Trophoblast cell (in vitro differentiated cells and primary cell): Measurements from ENCODE around the gene RFX2.
"Not testable (repeated sequence)": the region's sequence is repeated elsewhere in the genome, so short reads cannot be mapped to it uniquely, and the experiment has no call there.

Experiments used
- DNase-seq, 2 donors: peaks; one replicate each; pipeline ENCODE4 v3.0.0-alpha.2; 2016
- H2AFZ ChIP-seq: 2 replicates; pipeline ENCODE4 v1.6.1; 2013; ENCODE audit warnings: low read length, moderate library complexity, mild to moderate bottlenecking; ENCODE audit not compliant: insufficient read depth, poor library complexity
- H2AK5ac ChIP-seq: 2 replicates; pipeline ENCODE4 v1.6.1; 2013; ENCODE audit warnings: mild to moderate bottlenecking, low read length
- H2BK120ac ChIP-seq: 2 replicates; pipeline ENCODE4 v1.6.1; 2013; ENCODE audit warnings: low read length, mild to moderate bottlenecking, moderate library complexity; ENCODE audit not compliant: insufficient read depth, poor library complexity
- H2BK12ac ChIP-seq: 2 replicates; pipeline ENCODE4 v1.6.1; 2013; ENCODE audit warnings: mild to moderate bottlenecking, low read length, moderate library complexity
- H2BK5ac ChIP-seq: 2 replicates; pipeline ENCODE4 v1.6.1; 2013; ENCODE audit warnings: low read length, low read depth, moderate library complexity, mild to moderate bottlenecking; ENCODE audit not compliant: poor library complexity
- H3K14ac ChIP-seq: 2 replicates; pipeline ENCODE4 v1.6.1; 2013; ENCODE audit warnings: mild to moderate bottlenecking, low read length
- H3K18ac ChIP-seq: 2 replicates; pipeline ENCODE4 v1.6.1; 2013; ENCODE audit warnings: mild to moderate bottlenecking, low read length
- H3K23ac ChIP-seq: 2 replicates; pipeline ENCODE4 v1.6.1; 2013; ENCODE audit warnings: low read length
- H3K27ac ChIP-seq: 2 replicates; pipeline ENCODE4 v1.5.1; 2013; ENCODE audit warnings: low read depth, mild to moderate bottlenecking, inconsistent platforms, low read length, moderate library complexity
- H3K27me3 ChIP-seq: 2 replicates; pipeline ENCODE4 v1.6.1; 2013; ENCODE audit warnings: inconsistent platforms, mild to moderate bottlenecking, low read length, moderate library complexity; ENCODE audit not compliant: insufficient read depth
- H3K36me3 ChIP-seq, 2 experiments: 1 replicate in 1 of 2; 2 replicates in 1 of 2; pipeline ENCODE4 v1.6.1; 2013; ENCODE audit warnings: low read length in 2 of 2, mild to moderate bottlenecking in 2 of 2, moderate library complexity in 1 of 2; ENCODE audit not compliant: insufficient read depth in 2 of 2, control insufficient read depth in 1 of 2
- H3K4ac ChIP-seq: 2 replicates; pipeline ENCODE4 v1.6.1; 2013; ENCODE audit warnings: low read depth, mild to moderate bottlenecking, low read length, moderate library complexity
- H3K4me1 ChIP-seq, 2 experiments: 1 replicate in 1 of 2; 2 replicates in 1 of 2; pipeline ENCODE4 v1.6.1; 2013; ENCODE audit warnings: low read length in 2 of 2, mild to moderate bottlenecking in 2 of 2, moderate library complexity in 1 of 2; ENCODE audit not compliant: insufficient read depth in 2 of 2, control insufficient read depth in 1 of 2
- H3K4me2 ChIP-seq: 2 replicates; pipeline ENCODE4 v1.6.1; 2013; ENCODE audit warnings: inconsistent platforms, mild to moderate bottlenecking, low read length, moderate library complexity
- H3K4me3 ChIP-seq: 2 replicates; pipeline ENCODE4 v1.5.1; 2013; ENCODE audit warnings: mild to moderate bottlenecking, low read depth, low read length, inconsistent platforms
- H3K79me1 ChIP-seq: one replicate; pipeline ENCODE4 v1.6.1; 2013; ENCODE audit warnings: low read length
- H3K79me2 ChIP-seq: 2 replicates; pipeline ENCODE4 v1.6.1; 2013; ENCODE audit warnings: low read length, mild to moderate bottlenecking; ENCODE audit not compliant: control insufficient read depth, insufficient read depth, poor library complexity
- H3K9ac ChIP-seq: 2 replicates; pipeline ENCODE4 v1.6.1; 2013; ENCODE audit warnings: mild to moderate bottlenecking, low read length
- H3K9me3 ChIP-seq: 2 replicates; pipeline ENCODE4 v1.6.1; 2013; ENCODE audit warnings: low read depth, mild to moderate bottlenecking, control low read depth, inconsistent platforms, low read length; ENCODE audit not compliant: insufficient read depth
- H4K12ac ChIP-seq: 2 replicates; pipeline ENCODE4 v1.6.1; 2013; ENCODE audit warnings: low read depth, mild to moderate bottlenecking, low read length, moderate library complexity
- H4K8ac ChIP-seq: 2 replicates; pipeline ENCODE4 v1.6.1; 2013; ENCODE audit warnings: low read depth, mild to moderate bottlenecking, low read length, moderate library complexity
- H4K91ac ChIP-seq: one replicate; pipeline ENCODE4 v1.6.1; 2013; ENCODE audit warnings: low read depth, mild to moderate bottlenecking, low read length, moderate library complexity
- WGBS: extraction: QIAGEN DNeasy Blood & Tissue Kit; methylation state at CpG from one replicate; pipeline ENCODE4 v1.1.7; 2013; ENCODE audit warnings: missing lambda C conversion rate; ENCODE audit not compliant: insufficient read length, insufficient coverage; ENCODE audit errors: extremely low coverage; 5-methylcytosine and 5-hydroxymethylcytosine counted together

Gene RFX2

GRCh38 chr19:5961641-5961968, 148.7 kb downstream of the RFX2 start:
- H2AK5ac ChIP-seq, result not testable (repeated sequence)

GRCh38 chr19:5960005-5961001, 150.0 kb downstream of the RFX2 start:
- peaks cover 4 to 6% of the 10 kb centered on the region in 2 experiments for H3K36me3 ChIP-seq
- no peak overlapping the region for H4K91ac ChIP-seq
- H3K79me1 ChIP-seq, result no peaks in the 10 kb centered on the region

More at GRCh38 chr19:5961641-5961968, 148.7 kb downstream of the RFX2 start:
- H2BK12ac ChIP-seq, H3K27me3 ChIP-seq, H3K27ac ChIP-seq, H4K91ac ChIP-seq, H3K36me3 ChIP-seq, H3K4me3 ChIP-seq, H2BK120ac ChIP-seq, H3K4me2 ChIP-seq, H3K18ac ChIP-seq, H3K14ac ChIP-seq, H3K9ac ChIP-seq, DNase-seq, H2AFZ ChIP-seq, H3K79me1 ChIP-seq, H2BK5ac ChIP-seq, H4K8ac ChIP-seq, H3K23ac ChIP-seq, H4K12ac ChIP-seq, H3K9me3 ChIP-seq: not testable (repeated sequence)
- H3K4ac ChIP-seq, result peak overlapping the region; percentile 35
- H3K4me1 ChIP-seq, result peaks cover 28 to 36% of the 10 kb centered on the region in 2 experiments
- peaks cover 24% of the 10 kb centered on the region for H3K79me2 ChIP-seq
- no CpG with 5 or more reads among the region's 6 CpGs for WGBS

GRCh38 chr19:5959260-5960004, 150.9 kb downstream of the RFX2 start:
- Histone ChIP-seq H3K9me3 (no peaks in the 10 kb centered on the region), H4K12ac (no peak overlapping the region), H3K4ac (peak overlapping the region; percentile 1), H4K8ac (no peak overlapping the region), H2BK5ac (no peak overlapping the region), H3K36me3 (peaks cover 3 to 6% of the 10 kb centered on the region in 2 experiments), H2BK120ac (no peak overlapping the region), H3K27me3 (no peaks in the 10 kb centered on the region), H3K79me2 (peaks cover 20% of the 10 kb centered on the region), H3K23ac (no peak overlapping the region), H2BK12ac (no peak overlapping the region), H3K9ac (no peak overlapping the region), H3K4me2 (no peak overlapping the region), H3K14ac (no peak overlapping the region), H3K79me1 (no peaks in the 10 kb centered on the region), H3K18ac (no peak overlapping the region), H3K27ac (no peak overlapping the region), H2AK5ac (no peak overlapping the region), H3K4me3 (no peak overlapping the region), H3K4me1 (peaks cover 17 to 27% of the 10 kb centered on the region in 2 experiments), H4K91ac (no peak overlapping the region), H2AFZ (no peak overlapping the region)
- no peak for DNase-seq
- no CpG with 5 or more reads among the region's 14 CpGs for WGBS

More at GRCh38 chr19:5960005-5961001, 150.0 kb downstream of the RFX2 start:
- H3K9ac ChIP-seq, result no peak overlapping the region
- H3K4me1 ChIP-seq, result peaks cover 18 to 25% of the 10 kb centered on the region in 2 experiments
- DNase-seq, result no peak
- no peak overlapping the region for H2BK12ac ChIP-seq
- H3K27me3 ChIP-seq, result no peaks in the 10 kb centered on the region
- H3K4me2 ChIP-seq, result no peak overlapping the region
- no peak overlapping the region for H3K27ac ChIP-seq
- no peaks in the 10 kb centered on the region for H3K9me3 ChIP-seq
- no peak overlapping the region for H2BK120ac ChIP-seq
- H3K4ac ChIP-seq, result no peak overlapping the region
- H4K12ac ChIP-seq, result no peak overlapping the region
- peaks cover 21% of the 10 kb centered on the region for H3K79me2 ChIP-seq
- WGBS, result no CpG with 5 or more reads among the region's 18 CpGs
- no peak overlapping the region for H3K4me3 ChIP-seq
- H2AK5ac ChIP-seq, result no peak overlapping the region
- H2AFZ ChIP-seq, result no peak overlapping the region
- no peak overlapping the region for H4K8ac ChIP-seq
- H2BK5ac ChIP-seq, result no peak overlapping the region
- no peak overlapping the region for H3K14ac ChIP-seq
- H3K18ac ChIP-seq, result no peak overlapping the region
- H3K23ac ChIP-seq, result no peak overlapping the region

- WGBS, result no CpG with 5 or more reads among the region's 10 CpGs
- peak overlapping the region; percentile 1 for H3K18ac ChIP-seq
Measured at GRCh38 chr19:5958851-5959122, 151.5 kb downstream of the RFX2 start.

More at GRCh38 chr19:5958851-5959122, 151.5 kb downstream of the RFX2 start:
- peaks cover 14% of the 10 kb centered on the region for H3K79me2 ChIP-seq
- no peak overlapping the region for H4K12ac ChIP-seq
- H3K23ac ChIP-seq, result no peak overlapping the region
- no peak overlapping the region for H4K91ac ChIP-seq
- no peak overlapping the region for H3K4me2 ChIP-seq
- H3K36me3 ChIP-seq, result peaks cover 0 to 3% of the 10 kb centered on the region in 2 experiments
- peak overlapping the region; percentile 1 for H3K4ac ChIP-seq
- no peaks in the 10 kb centered on the region for H3K9me3 ChIP-seq
- no peak overlapping the region for H2BK120ac ChIP-seq
- H3K4me3 ChIP-seq, result no peak overlapping the region
- H2BK12ac ChIP-seq, result no peak overlapping the region
- no peak for DNase-seq
- no peak overlapping the region for H2BK5ac ChIP-seq
- no peak overlapping the region for H2AK5ac ChIP-seq
- no peak overlapping the region for H3K27ac ChIP-seq
- H3K14ac ChIP-seq, result no peak overlapping the region
- no peaks in the 10 kb centered on the region for H3K27me3 ChIP-seq
- no peak overlapping the region for H2AFZ ChIP-seq
- H3K4me1 ChIP-seq, result peaks cover 17 to 26% of the 10 kb centered on the region in 2 experiments
- H3K79me1 ChIP-seq, result no peaks in the 10 kb centered on the region
- H3K9ac ChIP-seq, result no peak overlapping the region
- H4K8ac ChIP-seq, result no peak overlapping the region
